ENCODE data around the gene AFF3.

DNA sequence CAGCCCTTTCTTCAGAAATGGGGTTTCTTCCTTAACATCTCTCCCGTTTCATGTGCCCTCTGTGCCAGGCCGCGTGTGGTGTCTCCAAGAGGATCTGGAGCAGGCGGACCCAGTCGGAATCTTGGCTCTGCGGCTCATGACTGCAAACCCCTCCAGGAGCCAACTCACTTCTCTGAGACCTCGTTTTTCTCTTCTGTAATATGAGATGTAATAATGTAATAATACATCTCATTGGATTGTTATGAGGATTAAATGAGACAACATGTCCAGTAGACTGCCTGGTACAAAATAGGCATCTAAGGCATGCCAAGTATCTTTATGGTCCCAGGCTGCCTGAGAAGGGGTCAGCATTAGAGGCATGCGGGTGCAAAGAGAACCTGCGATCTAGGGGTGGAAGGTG, 431.2 kb downstream of the AFF3 start:
- TF ChIP-seq CTBP1 (IDR thresholded peaks at IDR 0.05; ENCODE audit: borderline replicate concordance) = no peak
- no peak for TF ChIP-seq FOXM1 (IDR thresholded peaks at IDR 0.05; ENCODE audit: borderline replicate concordance)
- TF ChIP-seq LEF1 (IDR thresholded peaks at IDR 0.05; ENCODE audit: borderline replicate concordance) = no peak
- no peak for TF ChIP-seq TARDBP (IDR thresholded peaks at IDR 0.05)
- no peak for TF ChIP-seq ARNT (IDR thresholded peaks at IDR 0.05)

Measured in HEK293T (cell line).